ENCODE data around the gene KRT85.
"Not testable (repeated sequence)": the region's sequence is repeated elsewhere in the genome, so short reads cannot be mapped to it uniquely, and the experiment has no call there.

The KRT85 gene

GRCh38 chr12:52323001-52323400, 44.3 kb downstream of the KRT85 start:
- DNase-seq = no peak

GRCh38 chr12:52322069-52322468, 45.2 kb downstream of the KRT85 start:
- DNase-seq = no peak

GRCh38 chr12:52321418-52321817, 45.9 kb downstream of the KRT85 start:
- DNase-seq = no peak

- DNase-seq = no peak
Measured at GRCh38 chr12:52320784-52321400, 46.4 kb downstream of the KRT85 start, which contains the start of gene KRT83. TSS of gene KRT83 (minus strand) at chr12:52321398. CDS start at chr12:52321335, 63 bp downstream.

- no peak for DNase-seq
Measured at GRCh38 chr12:52319097-52319496, 48.2 kb downstream of the KRT85 start.

GRCh38 chr12:52318241-52318990, 48.9 kb downstream of the KRT85 start:
- no peak for DNase-seq

- DNase-seq = no peak
Measured at GRCh38 chr12:52317468-52318052, 49.7 kb downstream of the KRT85 start.

GRCh38 chr12:52316701-52317100, 50.6 kb downstream of the KRT85 start:
- no peak for DNase-seq

GRCh38 chr12:52316290-52316689, 51.0 kb downstream of the KRT85 start:
- no peak for DNase-seq

- not testable (repeated sequence) for DNase-seq
Measured at GRCh38 chr12:52315721-52316120, 51.6 kb downstream of the KRT85 start.

- DNase-seq = no peak
Measured at GRCh38 chr12:52314511-52314910, 52.8 kb downstream of the KRT85 start.

GRCh38 chr12:52313926-52314325, 53.4 kb downstream of the KRT85 start:
- no peak for DNase-seq

- no peak for DNase-seq
Measured at GRCh38 chr12:52313461-52313860, 53.8 kb downstream of the KRT85 start.

GRCh38 chr12:52312086-52312485, 55.2 kb downstream of the KRT85 start:
- DNase-seq = no peak

GRCh38 chr12:52311285-52311648, 56.0 kb downstream of the KRT85 start:
- no peak for DNase-seq

- no peak for DNase-seq
Measured at GRCh38 chr12:52310622-52311284, 56.5 kb downstream of the KRT85 start.

Measured in effector CD4-positive, alpha-beta T cell (primary cell).